GM10847 (cell line): ENCODE results near the gene CCNL1.

Source experiments
- POLR2A ChIP-seq: IDR thresholded peaks from 2 replicates; pipeline ENCODE4 v1.6.1; 2011; ENCODE audit not compliant: insufficient read length; ENCODE audit errors: extremely low read depth

Gene CCNL1

GRCh38 chr3:157170861-157171260, 10.9 kb upstream of the CCNL1 start:
- TF ChIP-seq POLR2A: no peak

GRCh38 chr3:157167371-157168042, 7.6 kb upstream of the CCNL1 start:
- no peak for TF ChIP-seq POLR2A

GRCh38 chr3:157166561-157166960, 6.6 kb upstream of the CCNL1 start:
- no peak for TF ChIP-seq POLR2A

- no peak for TF ChIP-seq POLR2A
These were observed 6.2 kb upstream of the CCNL1 start for GRCh38 chr3:157166115-157166514.

GRCh38 chr3:157163217-157163953, 3.4 kb upstream of the CCNL1 start:
- TF ChIP-seq POLR2A: no peak

- no peak for TF ChIP-seq POLR2A
These were observed 894 bp upstream of the CCNL1 start for GRCh38 chr3:157160658-157161424.

GRCh38 chr3:157159037-157159761, 748 bp downstream of the CCNL1 start:
- no peak for TF ChIP-seq POLR2A

GRCh38 chr3:157157836-157158235, 2.1 kb downstream of the CCNL1 start:
- TF ChIP-seq POLR2A: no peak

- TF ChIP-seq POLR2A: no peak
These were observed 2.9 kb downstream of the CCNL1 start for GRCh38 chr3:157156837-157157635.

GRCh38 chr3:157155591-157155990, 4.4 kb downstream of the CCNL1 start:
- no peak for TF ChIP-seq POLR2A

GRCh38 chr3:157154563-157155330, 5.2 kb downstream of the CCNL1 start:
- no peak for TF ChIP-seq POLR2A

- no peak for TF ChIP-seq POLR2A
These were observed 7.0 kb downstream of the CCNL1 start for GRCh38 chr3:157152930-157153329.

GRCh38 chr3:157152438-157152837, 7.5 kb downstream of the CCNL1 start:
- TF ChIP-seq POLR2A: no peak

- no peak for TF ChIP-seq POLR2A
These were observed 8.3 kb downstream of the CCNL1 start for GRCh38 chr3:157151627-157152026.
